DLD1 (cell line): ENCODE measurements around the gene LRRC2.
"Not testable (repeated sequence)": the region's sequence is repeated elsewhere in the genome, so short reads cannot be mapped to it uniquely, and the experiment has no call there.

Experiments used
- in situ Hi-C: cut with HindIII; loops from 2 replicates; pipeline ENCODE4 v1.10.0; 2017; ENCODE audit warnings: low sequenced_read_pairs

Gene LRRC2

DNA sequence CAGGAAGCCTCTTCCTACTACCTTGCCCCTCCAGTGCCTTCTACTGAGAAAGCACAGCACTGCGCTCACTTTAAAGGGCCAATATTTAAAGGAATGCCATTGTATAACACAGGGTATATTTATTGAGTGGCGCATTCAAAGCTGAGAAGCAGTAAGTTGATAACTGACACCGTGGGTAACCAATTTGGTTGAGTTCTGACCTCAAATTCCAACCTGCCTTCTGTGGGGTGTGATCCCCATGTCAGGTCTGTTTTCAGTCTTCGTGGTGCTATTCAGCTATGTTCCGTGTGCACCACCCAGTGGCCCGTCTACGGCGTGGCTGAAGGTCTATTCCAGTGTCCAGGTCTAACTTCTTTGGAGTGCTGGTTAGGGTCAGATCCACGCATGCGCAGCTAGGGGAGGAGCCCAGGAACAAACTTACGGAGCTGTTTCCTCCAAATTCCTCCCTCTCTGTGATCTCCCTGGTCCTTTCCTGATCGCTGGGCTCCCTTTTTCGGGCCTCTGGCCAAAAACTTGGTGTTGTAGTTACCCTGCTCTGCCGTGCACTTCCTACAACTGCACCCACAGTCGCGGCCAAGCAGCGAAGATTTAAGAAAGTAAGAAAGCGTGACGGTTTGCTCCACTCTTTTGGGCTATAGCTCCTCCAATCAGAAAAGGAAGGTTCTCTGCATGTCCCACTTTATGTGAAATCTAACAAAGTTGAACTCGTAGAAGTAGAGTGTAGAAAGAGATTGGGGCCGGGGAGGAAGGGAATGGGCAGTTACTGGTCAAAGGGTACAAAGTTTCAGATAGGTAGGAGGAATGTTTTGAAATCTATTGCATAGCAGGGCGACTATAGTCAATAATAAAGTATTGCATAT, 7.7 kb downstream of the LRRC2 start:
- in situ Hi-C loops: no loop called here

DNA sequence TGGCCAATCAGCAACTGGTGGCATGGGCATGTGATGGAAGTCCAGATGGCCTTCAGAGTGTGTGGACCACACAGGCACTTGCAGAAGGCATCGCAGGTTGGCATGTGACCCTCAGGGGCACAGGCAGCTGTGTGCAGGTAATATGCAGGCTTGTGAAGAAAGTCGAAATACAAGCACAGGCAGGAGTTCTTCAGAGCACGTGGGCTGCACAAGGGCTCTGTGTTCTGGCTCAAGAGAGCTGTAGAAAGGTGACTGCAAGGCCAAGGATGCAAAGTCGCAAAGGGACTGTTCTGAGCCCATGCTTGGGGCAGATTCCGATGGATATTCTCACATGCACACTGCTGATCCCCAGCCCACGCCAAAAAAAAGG, 8.3 kb downstream of the LRRC2 start:
- in situ Hi-C loops: no loop called here

DNA sequence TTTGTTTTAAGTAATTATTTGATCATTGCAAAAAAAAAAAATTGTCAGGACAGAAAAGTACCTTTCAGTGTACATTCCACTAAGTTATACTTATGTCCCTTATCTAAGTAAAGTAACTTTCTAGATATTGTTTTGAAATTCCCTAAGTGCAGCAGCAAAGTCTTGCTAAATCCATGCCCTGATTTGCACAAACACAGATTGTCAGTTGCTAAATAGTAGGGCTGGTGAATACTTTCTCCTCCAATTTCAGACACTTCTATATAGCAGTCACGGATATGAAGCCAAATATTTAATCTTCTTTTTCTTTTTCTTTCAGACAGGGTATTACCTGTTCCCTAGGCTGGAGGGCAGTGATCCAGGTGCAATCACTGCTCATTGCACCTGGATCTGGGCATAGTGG, 12.9 kb downstream of the LRRC2 start:
- in situ Hi-C loops: no loop called here

DNA sequence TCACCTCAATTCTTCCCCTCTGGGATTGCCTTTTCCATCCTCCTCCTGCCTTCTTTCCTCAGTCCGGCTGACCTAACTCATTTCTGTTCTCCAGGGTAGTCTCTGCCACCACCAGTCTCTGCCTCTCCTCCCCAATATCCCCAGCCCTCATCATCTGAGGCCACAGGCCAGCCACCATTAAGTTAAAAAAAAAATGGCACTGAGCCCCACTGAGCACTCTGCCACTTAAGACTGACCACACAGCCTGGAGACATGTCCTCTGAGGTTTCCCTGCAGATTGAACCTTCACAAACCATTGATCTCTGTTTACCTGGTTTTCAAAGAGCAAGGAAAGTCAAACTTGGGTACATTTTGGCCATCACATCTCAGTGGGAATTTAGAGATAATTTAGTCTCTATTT, 13.6 kb downstream of the LRRC2 start:
- in situ Hi-C loops: no loop called here

DNA sequence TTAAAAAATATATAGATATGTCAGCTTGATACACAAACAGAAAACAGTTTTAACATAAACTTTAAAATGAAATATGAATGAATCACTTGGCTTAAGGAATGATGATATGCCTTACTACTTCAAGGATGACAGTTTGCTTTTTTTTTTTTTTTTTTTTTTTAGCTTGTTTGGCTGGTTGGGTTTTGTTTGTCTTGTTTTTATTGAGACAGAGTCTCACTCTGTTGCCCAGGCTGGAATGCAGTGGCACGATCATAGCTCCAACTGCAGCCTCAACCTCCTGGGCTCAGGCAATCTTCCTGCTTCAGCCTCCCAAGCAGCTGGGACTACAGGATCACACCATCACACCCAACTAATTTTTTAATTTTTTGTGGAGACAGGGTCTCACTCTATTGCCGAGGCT, 14.5 kb downstream of the LRRC2 start:
- in situ Hi-C loops: no loop called here

DNA sequence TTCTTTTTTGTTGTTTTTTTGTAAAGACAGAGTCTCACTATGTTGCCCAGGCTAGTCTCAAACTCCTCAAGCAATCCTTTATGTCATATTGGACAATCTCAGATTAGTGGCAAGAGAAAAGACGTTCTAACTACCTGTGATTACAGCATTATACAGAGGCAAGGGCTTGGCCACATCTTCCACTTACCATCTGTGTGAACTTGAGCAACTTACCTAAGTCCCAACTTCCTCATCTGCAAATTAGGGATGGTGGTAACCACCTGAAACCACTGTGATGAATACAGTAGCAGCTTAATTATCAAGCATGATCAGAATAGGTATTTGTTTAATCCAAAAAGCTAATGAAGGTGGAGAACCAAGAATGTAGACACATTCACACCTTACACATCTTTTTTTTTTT, 16.1 kb downstream of the LRRC2 start:
- in situ Hi-C loops: no loop called here

DNA sequence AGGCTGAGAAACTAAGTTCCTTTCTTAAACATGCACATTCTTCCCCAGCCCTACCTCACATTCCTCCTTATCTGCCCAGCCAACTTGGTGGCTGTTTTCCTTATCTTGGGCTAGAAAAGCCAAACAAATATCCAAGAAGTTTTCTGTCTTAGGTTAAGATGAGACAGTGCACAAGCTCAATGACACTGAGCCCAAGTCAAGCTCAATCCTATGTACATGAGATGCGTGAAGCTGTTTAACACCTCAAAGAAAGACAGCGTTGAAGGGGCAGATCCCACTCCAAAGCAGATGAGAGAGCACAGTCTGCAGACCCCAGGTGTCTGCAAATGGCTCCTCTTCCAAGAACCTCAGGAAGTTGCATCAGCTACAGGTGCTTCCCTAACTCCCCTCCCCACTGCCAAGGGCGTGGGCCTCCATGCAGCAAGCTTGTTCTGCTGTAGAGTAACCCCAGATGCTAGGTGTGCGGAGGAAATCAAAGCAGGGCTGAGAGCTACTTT, 16.6 kb downstream of the LRRC2 start:
- in situ Hi-C loops: no loop called here

DNA sequence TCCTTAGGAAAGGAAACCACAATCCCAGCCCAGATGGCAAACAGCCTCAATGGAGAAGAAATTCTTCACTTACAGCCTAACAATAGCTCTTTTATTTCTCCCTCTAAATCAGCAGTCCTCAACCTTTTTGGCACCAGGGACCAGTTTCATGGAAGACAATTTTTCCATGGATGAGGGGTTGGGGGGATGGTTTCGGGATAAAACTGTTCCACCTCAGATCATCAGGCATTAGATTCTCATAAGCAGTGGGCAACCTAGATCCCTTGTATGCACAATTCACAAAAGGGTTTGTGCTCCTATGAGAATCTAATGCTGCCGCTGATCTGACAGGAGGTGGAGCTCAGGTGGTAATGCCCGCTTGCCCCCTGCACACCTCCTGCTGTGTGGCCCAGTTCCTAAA, 17.5 kb downstream of the LRRC2 start:
- in situ Hi-C loops: not testable (repeated sequence)

DNA sequence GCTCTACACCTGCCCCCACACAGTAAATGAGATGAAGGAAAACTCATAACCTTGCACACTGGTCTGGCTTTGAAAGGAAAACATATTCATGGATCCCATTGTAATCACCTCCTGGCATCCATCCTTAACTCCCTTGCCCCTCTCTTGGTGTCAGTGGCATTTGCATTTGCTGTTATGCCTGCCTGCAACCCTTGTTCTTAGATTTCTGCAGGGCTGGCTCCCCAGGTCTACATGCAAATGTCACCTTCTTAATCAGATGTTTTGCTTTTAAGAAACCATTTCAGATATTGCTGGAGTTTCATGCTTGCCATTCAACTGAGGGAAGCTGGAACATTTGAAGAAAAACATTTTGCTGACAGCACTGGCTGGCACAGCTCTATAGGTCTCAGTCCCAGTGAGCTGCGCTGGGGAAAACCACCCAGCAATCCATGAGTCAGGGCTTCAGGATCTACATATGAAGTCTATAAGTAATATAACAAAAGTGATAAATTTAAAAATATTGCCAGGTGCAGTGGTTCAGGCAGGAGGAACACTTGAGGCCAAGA, 19.1 kb downstream of the LRRC2 start:
- in situ Hi-C loops: no loop called here

DNA sequence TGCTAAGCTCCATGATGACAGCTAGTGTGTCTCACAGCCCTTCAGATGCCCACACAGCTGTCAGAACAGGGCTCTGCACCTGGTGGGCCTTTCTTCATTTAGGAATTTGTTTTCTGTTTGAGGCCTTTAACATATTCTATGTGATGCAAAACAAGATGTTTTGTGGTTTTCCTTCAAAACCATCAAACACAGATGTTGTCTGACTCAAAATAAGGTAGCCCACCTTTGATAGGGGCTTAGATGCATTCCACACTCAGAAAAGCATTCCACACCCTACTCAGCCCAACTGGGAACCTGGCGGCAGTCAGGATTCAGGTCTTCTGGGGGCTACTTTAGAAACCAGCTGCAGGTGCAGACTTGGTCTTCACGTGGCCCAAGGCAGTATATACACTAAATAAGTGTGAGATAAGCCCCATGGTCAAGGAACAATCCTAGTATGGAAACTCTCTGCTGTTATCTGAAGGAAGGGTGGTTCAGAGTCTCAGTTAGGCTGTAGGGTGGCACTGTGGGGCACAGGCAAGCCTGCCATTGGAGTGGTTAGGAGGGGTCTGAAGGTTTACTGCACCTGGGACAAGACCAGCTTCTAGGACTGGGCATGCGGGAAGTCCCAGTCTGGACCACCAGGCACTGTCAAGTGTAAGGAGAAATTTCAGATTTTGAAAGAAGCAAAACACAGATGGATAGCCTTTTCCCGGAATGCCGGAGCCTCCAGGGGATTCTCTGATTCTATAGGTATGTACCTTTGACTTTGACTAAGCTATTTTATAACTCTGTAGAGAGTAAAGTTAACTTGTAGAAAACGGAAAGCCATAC, 20.1 kb downstream of the LRRC2 start:
- in situ Hi-C loops: no loop called here

DNA sequence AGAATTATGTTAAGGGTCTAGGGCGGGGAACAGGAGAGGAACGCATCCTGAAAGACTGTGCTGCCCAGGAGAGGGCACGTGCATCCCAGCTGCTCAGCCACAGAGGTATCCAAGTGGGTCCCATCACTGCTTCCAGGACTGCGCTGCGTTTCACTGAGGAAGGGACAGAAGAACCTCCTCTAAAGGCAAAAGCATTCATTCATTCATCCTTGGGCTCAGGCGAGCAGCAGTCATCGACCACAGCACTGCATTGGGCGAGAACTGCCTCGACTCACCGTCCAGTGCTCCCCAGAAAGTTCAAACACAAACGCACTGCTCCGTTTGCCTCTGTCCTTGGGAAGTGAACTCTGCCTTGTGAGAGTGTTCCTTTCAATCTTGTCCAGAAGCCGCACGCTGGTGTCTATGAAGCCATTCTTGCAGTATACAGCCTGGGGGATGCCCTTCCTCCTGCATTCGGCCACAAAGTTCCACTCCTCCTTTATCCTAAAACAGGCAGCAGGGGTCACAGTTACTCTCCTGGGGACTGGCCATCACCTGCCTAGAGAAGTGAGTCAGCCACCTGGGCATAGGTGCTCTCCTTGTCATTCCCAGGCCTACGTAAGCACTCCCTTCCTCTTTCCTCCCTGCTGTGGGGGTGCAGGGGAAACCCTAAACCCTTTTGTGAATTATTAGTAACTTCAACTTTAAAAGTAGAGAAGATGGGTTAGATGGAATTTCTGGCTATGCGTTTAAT, 21.2 kb downstream of the LRRC2 start:
- in situ Hi-C loops: no loop called here

DNA sequence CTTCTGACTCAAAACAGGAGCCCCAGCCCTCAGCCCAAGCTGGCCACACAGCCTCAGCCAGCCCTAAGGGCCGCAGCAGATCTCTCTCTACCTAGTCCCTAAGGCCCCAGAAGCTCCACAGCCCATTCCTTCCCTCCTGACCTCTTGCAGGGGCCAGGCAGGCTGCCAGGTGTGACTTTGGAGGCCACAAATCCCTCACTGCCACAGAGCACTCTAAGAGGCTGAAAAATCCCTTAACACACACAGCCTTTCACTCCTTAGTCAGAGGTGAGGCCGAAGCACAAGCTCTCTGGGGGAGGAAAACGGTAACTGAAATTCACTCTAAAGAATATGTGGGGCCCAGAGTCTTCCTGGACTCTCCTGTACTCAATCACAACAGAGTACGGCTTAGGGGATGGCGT, 23.3 kb downstream of the LRRC2 start:
- in situ Hi-C loops: no loop called here

DNA sequence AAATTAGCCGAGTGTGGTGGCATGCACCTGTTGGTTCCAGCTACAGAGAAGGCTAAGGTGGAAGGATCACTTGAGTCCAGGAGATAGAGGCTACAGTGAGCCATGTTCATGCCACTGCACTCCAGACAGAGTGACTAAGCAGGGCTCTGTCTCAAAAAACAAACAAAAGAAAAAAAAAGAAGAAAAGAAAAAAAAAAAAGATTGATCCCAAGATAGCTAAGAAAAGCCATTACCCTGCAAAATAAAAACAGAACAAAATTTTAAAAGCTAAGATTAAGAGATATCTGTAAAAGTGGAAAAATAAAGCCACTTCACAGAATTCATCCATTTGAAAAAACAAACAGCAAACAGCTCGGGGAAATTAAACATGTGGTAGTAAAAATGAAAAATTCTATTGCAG, 23.8 kb downstream of the LRRC2 start:
- in situ Hi-C loops: no loop called here

DNA sequence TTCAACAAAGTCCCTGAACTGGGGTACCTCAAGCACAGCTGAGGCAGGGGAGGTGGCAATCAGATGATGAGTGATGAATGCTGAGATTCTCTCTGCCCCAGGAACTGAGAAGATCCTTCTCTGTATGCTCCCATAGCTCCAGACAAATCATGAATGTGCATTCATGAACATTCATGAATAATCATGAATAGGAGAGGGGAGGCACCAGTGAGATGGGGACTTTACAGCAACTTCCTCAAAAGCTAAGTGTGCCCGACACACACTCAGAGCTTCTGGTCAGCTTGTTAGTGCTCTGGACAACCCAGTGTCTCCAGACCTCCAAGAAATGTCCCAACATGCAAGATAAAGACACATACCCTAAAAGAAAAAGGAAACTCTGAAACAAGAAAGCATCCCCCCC, 24.3 kb downstream of the LRRC2 start:
- in situ Hi-C loops: no loop called here

DNA sequence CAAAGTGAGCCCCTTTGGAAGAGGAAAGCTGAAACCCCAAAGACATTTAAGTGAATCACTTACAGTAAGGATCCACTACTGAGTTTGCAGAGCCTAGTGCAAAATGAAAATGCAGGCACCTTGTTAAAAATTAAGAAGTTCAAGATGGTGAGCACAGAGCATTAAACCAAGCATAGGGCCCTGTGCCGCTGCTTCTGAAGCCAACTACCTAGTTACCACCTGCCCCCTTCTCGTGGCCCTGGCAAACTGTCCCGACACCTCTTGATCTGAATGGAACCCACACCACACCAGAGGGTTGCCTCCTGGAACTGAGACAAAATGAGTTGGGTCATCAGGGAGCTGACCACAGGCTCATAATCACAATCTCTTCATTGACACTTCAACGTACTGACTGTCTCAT, 25.6 kb downstream of the LRRC2 start:
- in situ Hi-C loops: no loop called here

DNA sequence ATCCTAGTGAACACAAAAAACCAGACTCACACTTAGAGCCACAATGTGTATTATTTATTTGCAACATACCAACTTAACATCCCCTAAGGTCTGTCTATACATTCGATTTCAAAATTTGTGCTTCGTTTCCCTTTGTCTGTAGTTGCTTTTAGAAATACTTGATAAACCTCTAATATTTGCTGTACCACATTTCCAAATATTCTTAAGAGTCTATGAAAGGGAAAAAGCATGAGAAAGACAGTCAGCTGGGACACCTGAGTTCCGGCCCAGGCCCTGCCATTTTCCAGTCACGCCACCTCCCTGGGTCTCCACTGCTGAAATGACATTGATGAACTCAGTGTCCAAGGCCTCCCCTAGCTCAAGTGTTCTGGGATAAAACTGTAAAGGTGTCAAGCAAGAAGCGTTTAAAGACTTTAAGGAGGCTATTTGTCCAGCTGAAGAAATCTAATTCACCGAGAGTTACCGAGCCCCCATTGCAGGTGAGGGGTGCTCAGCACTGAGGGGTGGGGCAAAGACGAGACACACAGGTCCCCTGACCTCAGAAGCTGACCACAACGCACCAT, 26.6 kb downstream of the LRRC2 start:
- in situ Hi-C loops: no loop called here

DNA sequence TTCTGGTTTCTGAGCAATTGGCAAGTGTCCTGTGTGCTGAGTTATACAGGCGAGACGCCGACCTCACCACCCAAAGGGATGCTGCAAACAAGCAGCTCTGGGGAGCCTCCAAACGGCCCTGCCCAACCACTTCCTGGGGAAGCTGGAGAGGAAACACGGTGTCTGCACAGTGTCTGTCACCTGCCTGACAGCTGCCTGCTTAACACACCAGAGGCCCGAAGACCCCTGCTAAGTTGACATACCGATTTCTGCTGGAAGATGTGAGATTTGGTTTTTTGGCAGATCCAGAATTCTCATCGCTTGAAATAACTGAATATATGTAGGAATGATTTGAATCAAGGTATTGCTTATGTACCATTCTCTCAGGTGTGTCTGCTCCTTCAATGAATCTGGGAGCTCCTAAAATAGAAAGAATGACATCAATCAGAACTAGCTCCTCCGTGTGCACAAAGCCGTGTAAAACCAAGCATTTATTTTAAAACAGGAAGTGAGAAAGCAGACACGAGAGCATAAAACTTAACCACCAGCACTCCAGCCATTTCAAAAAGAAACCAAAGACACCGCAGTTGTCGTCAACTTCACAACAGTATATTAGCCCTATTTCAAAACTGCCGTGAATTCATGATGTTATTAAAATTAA, 27.2 kb downstream of the LRRC2 start:
- in situ Hi-C loops: no loop called here

DNA sequence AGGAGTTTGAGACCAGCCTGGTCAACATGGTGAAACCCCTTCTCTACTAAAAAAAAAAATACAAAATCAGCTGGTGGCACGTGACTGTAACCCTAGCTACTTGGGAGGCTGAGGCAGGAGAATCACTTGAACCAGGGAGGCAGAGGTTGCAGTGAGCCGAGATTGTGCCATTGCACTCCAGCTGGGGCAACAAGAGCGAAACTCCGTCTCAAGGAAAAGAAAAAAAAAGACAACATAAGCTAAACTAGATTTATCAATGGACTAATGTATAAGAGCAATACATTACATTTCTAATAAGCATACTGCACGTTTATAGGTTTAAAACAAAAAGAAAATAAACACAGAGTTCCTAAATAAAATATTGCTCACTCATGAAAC, 27.7 kb downstream of the LRRC2 start:
- in situ Hi-C loops: not testable (repeated sequence)

DNA sequence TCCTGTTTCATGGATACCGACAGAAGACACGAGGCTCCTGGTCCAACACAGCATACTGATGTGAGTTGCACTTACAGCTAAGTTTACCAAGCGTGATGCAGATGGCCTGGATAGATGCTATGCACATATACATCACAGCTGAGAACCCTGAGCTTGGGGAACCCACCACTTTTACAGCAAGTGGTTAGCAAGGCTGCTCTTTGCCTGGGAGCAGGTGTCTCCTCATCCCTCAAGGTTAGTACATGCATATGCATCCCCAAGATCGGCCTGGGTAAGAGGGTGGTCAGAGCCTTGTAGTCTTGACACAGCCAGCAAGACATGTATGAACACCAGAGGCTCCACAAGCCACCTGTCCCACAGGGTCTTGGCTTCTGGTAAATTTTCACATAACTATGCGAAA, 28.3 kb downstream of the LRRC2 start:
- in situ Hi-C loops: no loop called here

DNA sequence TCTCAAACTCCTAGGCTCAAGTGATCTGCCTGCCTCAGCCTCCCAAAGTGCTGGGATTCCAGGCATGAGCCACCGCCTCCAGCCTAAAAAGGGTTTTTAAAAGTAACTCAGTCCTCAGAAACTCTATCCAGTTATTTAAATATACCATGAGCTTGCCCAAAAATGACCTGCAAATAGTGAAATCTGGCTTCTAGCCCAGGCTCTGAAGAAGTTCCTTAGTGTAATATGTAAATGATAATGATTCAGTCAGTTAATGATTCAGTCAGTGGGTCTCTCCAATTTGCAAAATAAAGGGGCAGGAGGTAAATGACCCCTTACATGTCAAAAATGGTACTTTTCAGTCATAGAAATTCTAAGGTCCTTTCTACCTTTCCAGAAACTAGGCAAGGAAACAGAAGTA, 28.8 kb downstream of the LRRC2 start:
- in situ Hi-C loops: no loop called here
